ENCODE results near the gene SNED1. TPM values are rescaled to one million over a fixed set of nuclear protein-coding genes. Genes with fewer than 3 reads are reported as not detected.

Gene SNED1
- total RNA-seq, 1 donor from 2014 or later = 6.1 TPM

GRCh38 chr2:241130316-241130715 lies 131.9 kb downstream of the SNED1 start:
- intact Hi-C loops (cut with micrococcal nuclease) = no loop called here
- TF ChIP-seq CTCF (IDR thresholded peaks at IDR 0.05; ENCODE audit: borderline replicate concordance) = no peak
- H3K4me3 ChIP-seq = no peak overlapping the region
- no peaks in the 10 kb centered on the region for H3K27me3 ChIP-seq (ENCODE audit: low read depth)
- no peak for DNase-seq
- no peaks in the 10 kb centered on the region for H3K9me3 ChIP-seq (replicated peaks)
- H3K4me1 ChIP-seq = no peaks in the 10 kb centered on the region
- H3K27ac ChIP-seq (replicated peaks) = no peak overlapping the region
- no peaks in the 10 kb centered on the region for H3K36me3 ChIP-seq

- no peaks in the 10 kb centered on the region for H3K9me3 ChIP-seq (replicated peaks)
- no peak overlapping the region for H3K27ac ChIP-seq (replicated peaks)
- H3K4me3 ChIP-seq = no peak overlapping the region
- H3K4me1 ChIP-seq = no peaks in the 10 kb centered on the region
- intact Hi-C loops (cut with micrococcal nuclease) = no loop called here
- no peak for DNase-seq
- no peaks in the 10 kb centered on the region for H3K36me3 ChIP-seq
- TF ChIP-seq CTCF (IDR thresholded peaks at IDR 0.05; ENCODE audit: borderline replicate concordance) = no peak
- H3K27me3 ChIP-seq (ENCODE audit: low read depth) = no peaks in the 10 kb centered on the region
Measured at GRCh38 chr2:241131531-241131930, 133.1 kb downstream of the SNED1 start.

- H3K36me3 ChIP-seq = no peaks in the 10 kb centered on the region
- TF ChIP-seq CTCF (IDR thresholded peaks at IDR 0.05; ENCODE audit: borderline replicate concordance) = no peak
- intact Hi-C loops (cut with micrococcal nuclease) = no loop called here
- no peaks in the 10 kb centered on the region for H3K9me3 ChIP-seq (replicated peaks)
- no peaks in the 10 kb centered on the region for H3K4me1 ChIP-seq
- H3K27ac ChIP-seq (replicated peaks) = no peak overlapping the region
- no peak for DNase-seq
- H3K4me3 ChIP-seq = no peak overlapping the region
- H3K27me3 ChIP-seq (ENCODE audit: low read depth) = no peaks in the 10 kb centered on the region
Measured at GRCh38 chr2:241132538-241133435, 134.4 kb downstream of the SNED1 start.

GRCh38 chr2:241133436-241133820 lies 135.0 kb downstream of the SNED1 start:
- H3K9me3 ChIP-seq (replicated peaks) = no peaks in the 10 kb centered on the region
- H3K27ac ChIP-seq (replicated peaks) = no peak overlapping the region
- no peak for TF ChIP-seq CTCF (IDR thresholded peaks at IDR 0.05; ENCODE audit: borderline replicate concordance)
- H3K36me3 ChIP-seq = no peaks in the 10 kb centered on the region
- H3K4me3 ChIP-seq = no peak overlapping the region
- no peaks in the 10 kb centered on the region for H3K4me1 ChIP-seq
- intact Hi-C loops (cut with micrococcal nuclease) = no loop called here
- no peaks in the 10 kb centered on the region for H3K27me3 ChIP-seq (ENCODE audit: low read depth)
- no peak for DNase-seq

GRCh38 chr2:241134711-241135110 lies 136.3 kb downstream of the SNED1 start:
- no peaks in the 10 kb centered on the region for H3K9me3 ChIP-seq (replicated peaks)
- no peaks in the 10 kb centered on the region for H3K36me3 ChIP-seq
- H3K27me3 ChIP-seq (ENCODE audit: low read depth) = no peaks in the 10 kb centered on the region
- TF ChIP-seq CTCF (IDR thresholded peaks at IDR 0.05; ENCODE audit: borderline replicate concordance) = no peak
- no peak overlapping the region for H3K4me3 ChIP-seq
- H3K4me1 ChIP-seq = no peaks in the 10 kb centered on the region
- H3K27ac ChIP-seq (replicated peaks) = no peak overlapping the region
- intact Hi-C loops (cut with micrococcal nuclease) = no loop called here
- DNase-seq = no peak

Measured in left ventricle myocardium inferior (tissue), 1 donor.